Ureter (tissue), 1 donor: ENCODE data around the gene RPGRIP1L. TPM values are rescaled to one million over a fixed set of nuclear protein-coding genes. Genes with fewer than 3 reads are reported as not detected.
"Not testable (repeated sequence)": the region's sequence is repeated elsewhere in the genome, so short reads cannot be mapped to it uniquely, and the experiment has no call there.

Source experiments
- DNase-seq: peaks from one replicate; pipeline ENCODE4 v3.0.0-alpha.2; 2020; ENCODE audit warnings: low spot score
- total RNA-seq: library from RNA; stranded (reverse); gene quantifications from one replicate; pipeline ENCODE4 v1.2.4, GENCODE V29; 2023
- donor health status: DM: yes; HTN: yes; CAD: no.

Gene RPGRIP1L
- total RNA-seq, 1 donor from 2014 or later, result 14.1 TPM

DNA sequence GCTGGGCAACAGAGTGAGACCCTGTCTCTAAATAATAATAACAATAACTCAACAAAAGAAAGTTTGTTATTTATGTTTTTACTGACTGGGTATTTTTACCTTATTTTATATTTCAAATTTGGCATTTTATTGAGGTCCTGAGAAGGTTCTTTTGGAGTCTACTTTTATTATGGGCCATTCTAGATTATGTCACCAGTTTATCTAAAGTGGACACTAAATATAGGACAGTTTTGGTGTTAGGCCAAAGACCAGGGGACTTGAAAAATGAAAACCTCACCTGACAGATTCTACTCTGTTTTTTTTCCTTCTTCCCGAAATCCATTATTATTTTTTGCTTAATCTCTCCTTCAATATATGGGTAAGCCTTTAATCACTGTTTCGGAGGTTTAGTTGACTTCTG lies 8.4 kb upstream of the RPGRIP1L start:
- no peak for DNase-seq

DNA sequence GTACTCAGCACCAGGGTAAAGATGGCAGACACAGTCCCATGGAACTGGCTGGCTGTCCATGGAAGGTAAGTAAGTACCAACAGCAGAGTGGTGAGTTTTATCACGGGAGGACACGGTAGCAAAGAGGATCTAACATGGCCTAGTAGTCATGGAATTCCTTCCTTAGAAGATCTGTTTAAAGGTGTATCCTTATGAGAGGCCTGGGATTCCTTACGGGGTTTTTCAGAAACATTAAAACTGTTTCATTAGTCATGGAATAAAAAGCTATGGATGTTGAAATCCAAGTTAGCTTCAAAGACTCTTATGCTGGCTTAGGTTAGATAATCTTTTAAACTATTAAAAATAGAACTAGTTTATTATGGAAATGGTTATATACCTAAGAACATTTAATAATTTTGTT lies 7.7 kb upstream of the RPGRIP1L start:
- DNase-seq, result no peak

DNA sequence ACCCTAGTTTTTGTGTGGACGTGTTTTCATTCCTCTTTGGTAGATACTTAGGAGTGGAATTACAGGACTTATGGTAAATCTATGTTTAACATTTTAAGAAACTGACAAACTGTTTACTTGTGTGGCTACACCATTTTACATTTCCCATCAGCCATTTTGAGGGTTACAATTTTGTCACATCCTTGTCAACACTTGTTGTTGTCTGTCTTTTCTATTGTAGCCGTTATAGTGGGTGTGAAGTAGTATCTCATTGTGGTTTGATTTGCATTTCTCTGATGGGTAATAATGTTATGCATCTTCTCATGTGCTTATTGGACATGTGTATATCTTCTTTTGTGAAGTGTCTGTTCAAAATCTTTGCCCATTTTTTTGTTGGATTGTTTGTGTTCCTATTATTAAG lies 4.8 kb upstream of the RPGRIP1L start:
- no peak for DNase-seq

DNA sequence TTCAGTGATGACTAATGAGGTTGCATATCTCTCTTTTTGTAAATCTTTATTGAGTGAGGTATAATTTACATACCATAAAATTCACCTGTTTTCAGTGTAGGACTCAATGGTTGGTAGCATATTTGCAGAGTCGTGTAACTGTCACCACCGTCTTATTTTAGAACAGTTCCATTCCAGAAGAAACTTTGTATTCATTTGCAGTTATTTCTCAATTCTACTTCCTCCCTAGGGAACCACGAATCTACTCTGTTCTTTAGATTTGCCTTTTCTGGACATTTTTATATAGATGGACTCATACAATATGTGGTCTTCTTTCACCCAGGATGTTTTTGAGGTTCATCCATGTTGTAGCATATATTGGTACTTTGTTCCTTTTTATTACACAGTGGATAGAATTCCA lies 4.0 kb upstream of the RPGRIP1L start:
- DNase-seq, result no peak

DNA sequence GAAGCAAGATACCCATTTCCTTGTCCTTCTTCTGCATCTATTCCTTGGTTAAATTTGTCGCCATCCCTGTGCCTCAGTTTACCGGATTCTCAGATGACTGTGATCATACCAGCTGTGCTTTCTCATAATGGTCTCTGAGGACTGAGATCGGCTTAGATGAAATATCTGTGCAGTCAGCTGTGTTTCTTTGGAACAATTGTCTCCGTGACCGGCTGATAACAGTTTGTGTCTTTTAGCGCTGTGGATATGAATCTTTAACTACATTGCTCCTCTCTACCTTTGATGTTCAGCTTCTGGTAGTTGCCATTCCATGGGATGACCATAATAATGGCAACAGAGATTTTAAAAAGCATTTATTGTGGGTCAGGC lies 770 bp upstream of the RPGRIP1L start:
- DNase-seq, result no peak

DNA sequence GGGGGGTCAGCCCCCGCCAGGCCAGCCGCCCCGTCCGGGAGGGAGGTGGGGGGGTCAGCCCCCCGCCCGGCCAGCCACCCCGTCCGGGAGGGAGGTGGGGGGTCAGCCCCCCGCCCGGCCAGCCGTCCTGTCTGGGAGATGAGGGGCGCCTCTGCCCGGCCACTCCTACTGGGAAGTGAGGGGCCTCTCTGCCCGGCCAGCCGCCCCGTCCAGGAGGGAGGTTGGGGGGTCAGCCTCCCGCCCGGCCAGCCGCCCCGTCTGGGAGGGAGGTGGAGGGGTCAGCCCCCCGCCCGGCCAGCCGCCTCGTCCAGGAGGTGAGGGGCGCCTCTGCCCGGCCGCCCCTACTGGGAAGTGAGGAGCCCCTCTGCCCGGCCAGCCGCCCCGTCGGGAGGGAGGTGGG lies 5.4 kb downstream of the RPGRIP1L start:
- DNase-seq, result not testable (repeated sequence)

DNA sequence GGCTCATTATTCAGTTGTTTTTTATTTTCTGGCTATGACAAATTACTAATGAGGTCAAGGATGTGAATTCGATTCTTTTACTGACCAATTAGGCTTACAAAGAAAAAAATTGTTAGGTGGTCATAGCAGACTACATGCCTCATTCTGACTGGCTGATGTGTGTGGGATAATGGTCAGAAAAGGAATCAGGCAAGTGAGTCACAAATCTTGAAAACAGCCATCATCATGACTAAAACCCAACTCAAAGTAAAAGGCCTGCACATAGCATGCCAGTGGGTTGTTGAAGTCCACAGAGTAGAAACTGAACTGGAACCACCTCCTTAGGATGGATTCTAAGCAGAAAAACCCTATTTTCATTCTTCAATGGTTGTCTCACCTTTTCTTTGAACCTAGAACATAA lies 8.6 kb downstream of the RPGRIP1L start:
- no peak for DNase-seq

DNA sequence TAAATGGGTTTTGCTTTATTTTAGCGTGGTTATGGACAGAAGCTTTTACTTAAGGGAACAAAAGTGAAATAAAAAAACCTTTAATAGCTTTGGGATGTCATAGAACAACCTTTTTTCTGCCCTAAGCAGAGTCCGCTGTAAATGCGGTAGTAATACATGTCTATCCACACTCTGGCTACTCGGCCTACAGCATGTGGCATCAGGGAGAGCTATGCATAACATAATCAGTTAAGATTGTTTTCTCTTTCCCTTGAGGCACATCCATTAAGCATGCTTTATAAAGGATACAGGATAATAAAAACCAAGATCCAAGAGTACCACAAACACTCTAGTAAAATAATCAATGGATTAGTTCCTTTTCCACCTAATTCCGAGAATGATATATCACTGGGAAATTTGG lies 10.3 kb downstream of the RPGRIP1L start:
- no peak for DNase-seq

DNA sequence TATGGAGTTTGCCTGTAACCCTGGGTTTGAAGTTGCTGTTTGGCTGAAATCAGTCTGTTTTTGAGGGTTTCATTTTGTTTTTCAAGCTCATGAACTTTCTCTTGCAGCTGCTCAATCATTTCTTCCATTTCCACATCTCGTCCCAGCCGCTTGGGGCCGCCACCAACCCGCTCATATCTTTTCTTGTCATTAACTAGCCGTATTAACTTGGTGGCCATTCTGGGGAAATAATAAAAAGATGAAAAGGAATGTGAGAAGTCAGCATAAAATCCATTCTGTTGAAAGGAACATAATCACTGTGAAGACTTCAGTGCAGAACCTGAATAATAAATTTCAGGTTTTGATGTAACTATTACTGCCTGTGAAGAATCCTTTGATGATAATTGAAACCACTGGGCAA lies 11.5 kb downstream of the RPGRIP1L start:
- no peak for DNase-seq

DNA sequence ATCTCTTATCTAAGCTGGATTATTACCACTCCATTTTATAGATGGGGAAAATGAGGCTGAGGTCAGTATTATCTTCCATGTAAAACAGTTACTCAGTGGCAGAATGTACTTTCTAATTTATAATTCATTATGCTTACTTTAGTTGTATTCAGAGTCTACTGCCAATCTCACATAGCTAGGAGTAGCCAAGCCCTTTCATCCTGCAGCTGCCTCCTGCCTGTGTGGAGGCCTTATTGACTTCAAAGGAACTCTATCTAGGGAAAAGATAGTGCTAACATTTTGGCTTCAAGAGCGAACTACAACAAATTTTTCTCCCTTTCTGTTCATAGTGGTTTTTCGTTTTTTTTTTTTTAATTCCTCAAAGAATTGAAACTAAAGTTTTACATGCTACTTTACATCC lies 12.9 kb downstream of the RPGRIP1L start:
- no peak for DNase-seq

DNA sequence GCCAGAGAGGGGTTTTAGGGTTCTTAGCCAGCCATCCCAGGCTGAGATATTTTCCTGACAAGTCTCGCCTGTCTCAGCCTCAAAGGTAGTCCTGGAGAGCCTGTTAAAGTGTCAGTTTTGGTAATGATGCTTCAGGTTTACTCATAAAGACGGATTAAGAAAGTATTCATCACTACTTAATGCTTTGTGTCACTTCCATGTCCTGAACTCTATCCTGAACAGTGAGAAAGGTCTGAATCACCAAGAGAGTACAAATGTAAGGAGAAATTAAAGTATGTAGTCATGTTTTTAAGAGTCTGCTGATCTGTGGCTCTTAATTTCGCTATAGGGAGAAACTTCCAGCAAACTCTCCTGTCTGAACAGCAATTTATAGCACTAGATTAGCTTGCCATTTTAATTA lies 14.0 kb downstream of the RPGRIP1L start:
- no peak for DNase-seq

DNA sequence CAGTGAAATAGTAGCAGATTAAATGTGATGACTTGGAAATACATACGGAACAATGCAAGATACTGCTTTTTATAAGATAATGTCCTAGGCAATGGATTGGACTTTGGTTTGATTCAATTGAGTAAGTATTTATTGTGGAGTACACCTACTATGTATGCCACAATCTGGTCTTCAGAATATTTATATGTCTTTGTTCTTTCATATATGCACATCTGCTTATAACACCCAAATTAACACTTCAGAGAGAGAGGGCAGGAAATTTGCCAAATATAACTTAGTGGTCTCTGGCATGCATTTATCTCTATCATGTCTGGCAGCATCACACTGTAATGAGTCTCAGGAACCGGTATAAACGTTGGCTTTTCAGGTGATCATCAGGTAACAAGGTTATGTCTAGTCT lies 16.9 kb downstream of the RPGRIP1L start:
- no peak for DNase-seq

DNA sequence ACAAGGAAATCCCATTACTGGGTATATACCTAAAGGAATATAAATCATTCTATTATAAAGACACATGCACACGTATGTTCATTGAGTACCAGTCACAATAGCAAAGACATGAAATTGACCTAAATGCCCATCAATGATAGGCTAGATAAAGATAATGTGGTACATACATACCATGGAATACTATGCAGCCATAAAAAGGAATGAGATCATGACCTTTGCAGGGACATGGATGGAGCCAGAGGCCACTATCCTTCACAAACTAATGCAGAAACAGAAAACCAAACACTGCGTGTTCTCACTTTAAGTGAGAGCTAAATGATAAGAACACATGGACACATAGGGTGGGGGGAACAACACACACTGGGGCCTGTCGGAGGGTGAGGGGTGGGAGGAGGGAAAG lies 18.3 kb downstream of the RPGRIP1L start:
- not testable (repeated sequence) for DNase-seq

DNA sequence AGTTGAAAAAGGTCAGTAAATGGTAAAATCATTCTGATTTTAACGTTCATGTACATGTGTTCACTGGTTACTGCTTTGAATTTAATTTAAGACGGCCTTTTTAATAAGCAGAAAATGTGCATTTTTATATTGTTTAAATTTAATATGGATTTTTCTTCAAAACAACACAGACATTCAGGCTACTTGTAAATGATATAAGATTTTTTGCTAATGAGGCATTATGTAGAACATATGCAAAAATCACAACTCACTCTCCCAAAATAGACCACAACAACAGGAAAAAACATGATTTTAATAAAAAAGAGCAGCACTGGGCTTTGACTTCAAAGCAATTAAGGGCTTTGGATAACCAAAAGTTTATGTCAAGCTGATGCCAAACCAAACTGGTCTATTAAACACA lies 22.3 kb downstream of the RPGRIP1L start:
- DNase-seq, result no peak

DNA sequence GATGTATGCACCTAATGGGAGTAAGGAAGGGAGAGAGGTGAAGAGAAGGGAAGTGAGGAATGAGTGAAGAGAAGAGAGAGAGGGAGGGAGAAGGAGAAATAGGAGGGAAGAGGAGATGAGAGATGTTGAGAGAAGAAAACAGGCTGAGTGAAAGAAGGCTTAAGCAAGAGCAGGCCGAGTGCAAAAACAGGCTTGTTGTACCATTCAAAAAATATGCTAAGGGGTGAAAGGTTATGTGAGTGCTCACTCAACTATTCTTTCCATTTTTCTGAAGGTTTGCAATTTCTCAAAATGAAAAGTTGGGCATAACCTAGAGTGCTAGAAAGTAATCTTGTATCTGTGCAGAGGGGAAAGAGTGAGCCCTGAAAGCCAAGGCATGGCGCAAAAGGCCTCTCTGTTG lies 22.9 kb downstream of the RPGRIP1L start:
- no peak for DNase-seq

DNA sequence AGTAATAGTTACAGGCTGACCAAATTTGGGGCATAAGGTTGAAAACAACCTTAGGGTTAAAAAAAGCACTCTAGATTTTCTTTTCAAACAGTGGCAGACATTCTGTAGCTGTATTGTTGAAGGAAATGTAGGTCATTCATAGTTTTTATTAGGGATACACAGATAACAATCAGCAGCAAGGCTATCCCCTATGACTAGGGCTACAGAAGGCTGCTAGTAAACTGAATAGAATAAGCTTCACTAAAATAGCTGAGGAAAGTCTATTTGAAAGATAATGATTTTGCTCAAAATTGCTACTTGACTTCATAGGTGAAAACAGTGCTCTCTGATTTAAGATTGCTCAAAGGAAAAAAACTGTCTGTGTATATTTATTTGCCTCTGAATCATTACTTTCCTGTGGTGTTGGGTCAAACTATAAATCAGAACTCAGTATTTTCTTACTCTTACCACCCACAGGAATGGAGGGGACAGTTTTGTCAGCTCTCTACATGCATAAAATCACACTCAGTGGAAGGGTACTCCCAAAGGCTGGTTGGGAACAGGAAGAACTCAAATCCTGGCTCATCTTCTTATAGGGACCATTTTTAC lies 24.8 kb downstream of the RPGRIP1L start:
- no peak for DNase-seq

DNA sequence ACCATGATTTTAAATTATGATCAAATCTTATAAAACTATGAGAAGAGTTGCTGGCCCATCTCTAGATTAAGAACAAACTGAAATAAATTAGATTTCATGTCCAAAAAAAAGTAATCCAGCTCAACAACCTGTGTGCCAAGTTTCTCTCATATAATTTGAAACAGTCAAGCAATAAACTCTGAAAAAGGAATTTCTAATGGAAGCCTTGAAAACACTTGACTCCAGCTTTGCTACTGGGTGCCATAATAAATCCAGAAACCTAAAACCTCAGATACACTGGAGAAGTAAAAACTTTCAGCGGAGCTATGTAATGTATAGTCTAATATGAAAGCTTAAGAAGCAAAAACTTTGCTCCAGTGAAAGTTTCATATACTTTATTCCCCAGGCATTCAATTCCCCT lies 25.5 kb downstream of the RPGRIP1L start:
- DNase-seq, result no peak

DNA sequence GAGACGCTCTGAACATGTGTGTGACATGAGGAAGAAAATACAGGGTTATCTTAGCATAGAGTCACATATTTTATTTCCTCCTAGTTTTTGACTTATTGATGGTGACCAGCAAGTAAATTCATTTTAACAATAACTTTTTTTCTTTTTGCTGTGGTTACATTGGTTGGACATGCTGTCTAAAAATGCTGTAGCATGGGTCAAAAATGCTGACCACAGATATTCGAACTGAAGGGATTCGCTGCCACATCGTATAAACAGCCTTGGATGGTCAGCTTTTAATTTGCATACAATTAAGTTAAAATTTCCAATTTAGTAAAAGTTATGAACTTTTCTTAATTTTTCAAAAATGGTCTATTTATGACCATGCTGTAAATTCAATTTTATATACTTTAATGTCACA lies 30.5 kb downstream of the RPGRIP1L start:
- no peak for DNase-seq

DNA sequence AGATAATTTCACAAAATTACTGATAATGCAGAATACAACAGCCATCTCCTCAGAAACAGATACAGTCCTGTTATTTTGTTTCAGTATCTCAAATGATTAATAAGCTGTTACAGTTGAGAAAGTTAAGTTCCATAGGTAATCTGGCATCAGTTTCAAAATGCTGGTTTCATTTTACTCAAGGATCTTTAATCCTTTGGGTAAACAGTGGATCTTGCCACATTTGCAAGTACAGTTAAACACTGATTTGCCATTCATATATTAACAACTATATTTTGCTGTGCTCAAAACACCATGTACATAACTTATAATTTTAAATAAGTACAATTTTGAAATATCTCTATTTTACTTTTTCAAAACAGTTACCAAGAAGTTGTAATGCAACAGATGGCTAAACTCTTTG lies 31.2 kb downstream of the RPGRIP1L start:
- no peak for DNase-seq

DNA sequence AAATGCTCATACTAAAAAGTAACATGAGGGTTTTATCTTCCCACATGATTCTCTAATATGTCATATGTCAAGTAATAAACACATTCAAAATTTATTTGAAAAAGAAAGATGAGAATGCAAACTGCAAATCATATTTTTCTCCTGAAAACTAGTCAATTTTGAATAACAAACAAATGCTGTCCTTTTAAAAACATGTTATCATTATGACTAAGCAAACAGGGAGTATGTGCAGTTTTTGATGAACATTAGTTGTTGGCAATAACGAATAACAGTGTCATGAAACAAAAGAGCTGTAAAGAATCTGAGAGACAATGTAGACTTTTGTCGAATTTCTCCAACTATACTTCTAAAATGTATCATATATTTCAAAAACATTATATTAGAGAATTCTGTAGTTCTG lies 34.8 kb downstream of the RPGRIP1L start:
- no peak for DNase-seq

DNA sequence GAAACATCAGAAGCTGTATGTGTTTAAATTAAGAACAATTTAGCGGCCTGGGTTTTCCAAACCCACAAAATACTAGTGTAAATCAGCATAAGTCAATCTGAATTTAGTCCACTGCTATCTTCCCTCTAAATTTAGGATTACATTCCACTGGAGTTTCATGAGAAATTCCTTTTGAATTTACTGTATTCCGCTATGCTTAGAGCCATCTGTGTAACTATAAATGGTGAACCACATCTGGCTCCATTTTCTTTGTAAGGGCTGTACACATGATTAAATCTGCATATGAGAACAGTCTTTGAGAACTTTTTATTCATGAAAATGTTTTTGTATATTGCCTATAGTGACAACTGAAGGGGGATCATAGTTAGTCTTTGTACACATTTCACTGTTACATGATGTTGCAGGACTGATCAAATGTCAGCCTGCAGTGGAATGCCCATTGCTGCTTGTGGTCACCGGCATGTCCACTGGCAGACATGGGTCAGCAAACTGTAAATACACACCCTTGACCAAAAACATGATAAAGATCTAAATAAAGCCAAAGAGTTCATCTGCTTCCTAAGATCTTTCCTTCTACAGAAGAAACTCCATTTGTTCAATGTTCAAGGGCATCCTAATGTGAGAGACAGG lies 36.8 kb downstream of the RPGRIP1L start:
- DNase-seq, result no peak

DNA sequence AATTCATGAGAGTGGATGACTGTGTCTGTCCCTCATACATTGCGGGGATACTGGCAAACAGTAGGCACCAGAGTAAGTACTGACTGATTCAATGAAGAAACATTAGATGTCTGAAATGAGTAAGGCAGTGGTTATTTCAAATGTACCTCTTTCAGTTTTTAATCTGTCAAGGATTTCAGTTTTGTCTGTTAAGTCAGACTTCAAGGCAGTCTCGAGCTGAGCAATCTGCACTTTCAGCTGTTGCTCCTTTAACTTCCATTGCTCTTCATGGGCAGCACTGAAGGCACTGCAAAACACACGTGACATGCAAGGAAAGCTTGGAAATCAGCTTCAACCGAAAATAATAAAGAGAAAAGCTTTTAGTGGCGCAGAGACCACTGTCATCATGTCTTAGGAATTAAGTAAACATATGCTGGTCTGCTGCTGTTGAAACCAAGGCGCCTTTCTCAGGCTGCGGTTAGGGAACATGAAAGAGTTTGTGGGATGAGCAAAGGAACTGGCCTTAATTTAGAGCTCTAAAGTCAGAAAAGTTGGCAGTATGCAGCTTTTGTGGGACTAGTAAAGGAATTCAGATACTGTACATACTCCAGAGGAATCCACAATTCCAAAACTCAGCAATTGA lies 38.8 kb downstream of the RPGRIP1L start:
- DNase-seq, result no peak

DNA sequence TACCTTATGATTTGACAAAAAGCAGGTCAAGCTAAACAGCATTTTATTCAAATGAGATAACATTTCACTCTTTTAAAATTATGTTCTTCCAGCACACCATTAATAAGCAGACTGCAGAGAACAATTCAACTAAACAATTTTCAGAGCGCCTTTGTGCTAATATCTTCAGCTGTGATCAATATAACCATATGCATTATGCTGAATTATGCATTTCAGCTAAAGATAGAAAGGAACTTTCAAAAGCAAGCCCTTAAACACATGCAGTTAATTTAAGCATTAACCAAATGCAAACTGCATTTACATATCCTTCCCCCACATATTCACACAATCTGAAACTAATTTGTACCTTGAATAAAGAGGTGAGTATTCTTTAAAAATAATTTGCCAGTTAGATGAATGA lies 41.6 kb downstream of the RPGRIP1L start:
- no peak for DNase-seq

DNA sequence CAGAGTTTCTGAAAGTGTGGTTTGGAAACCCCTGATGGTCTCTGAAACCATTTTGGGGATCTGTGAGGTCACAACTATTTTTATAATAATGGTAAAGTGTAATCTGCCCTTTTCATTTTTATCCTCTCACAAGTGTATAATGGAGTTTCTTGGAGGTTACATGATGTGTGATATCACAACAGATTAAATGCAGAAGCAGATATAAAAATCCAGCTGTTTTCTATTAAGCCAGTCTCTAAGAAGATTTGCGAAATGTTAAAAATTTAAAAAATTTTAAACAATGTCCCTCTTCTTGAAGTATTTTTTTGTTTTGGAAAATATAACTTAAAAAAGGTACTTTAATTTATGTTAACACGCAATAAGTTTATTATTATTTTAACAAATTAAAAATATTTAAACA lies 48.7 kb downstream of the RPGRIP1L start:
- DNase-seq, result no peak
